CMK (cell line): ENCODE measurements around the gene TMPRSS6.

Experiments used
- DNase-seq: peaks from one replicate; pipeline ENCODE4 v3.0.0-alpha.2; 2010; ENCODE audit warnings: low read depth

TMPRSS6 gene

DNA sequence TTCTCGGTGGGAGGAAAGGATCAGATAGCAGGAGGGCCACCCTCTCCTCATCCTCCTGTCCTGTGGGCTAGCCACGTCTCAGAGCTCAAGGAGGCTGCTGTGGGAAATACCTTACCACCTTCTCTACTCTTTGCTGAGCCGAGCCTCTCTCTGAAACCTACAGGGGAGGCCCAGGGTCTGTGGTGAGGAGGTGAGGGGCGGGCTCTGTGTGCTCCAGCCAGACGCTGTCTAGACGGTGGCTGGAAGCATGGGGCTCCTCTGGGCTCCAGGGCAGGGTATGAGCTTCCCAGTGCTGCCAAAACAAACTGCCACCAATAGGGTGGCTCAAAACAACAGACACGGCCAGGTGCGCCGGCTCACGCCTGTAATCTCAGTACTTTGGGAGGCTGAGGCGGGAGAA is 5.5 kb upstream of the TMPRSS6 start:
- DNase-seq: no peak

DNA sequence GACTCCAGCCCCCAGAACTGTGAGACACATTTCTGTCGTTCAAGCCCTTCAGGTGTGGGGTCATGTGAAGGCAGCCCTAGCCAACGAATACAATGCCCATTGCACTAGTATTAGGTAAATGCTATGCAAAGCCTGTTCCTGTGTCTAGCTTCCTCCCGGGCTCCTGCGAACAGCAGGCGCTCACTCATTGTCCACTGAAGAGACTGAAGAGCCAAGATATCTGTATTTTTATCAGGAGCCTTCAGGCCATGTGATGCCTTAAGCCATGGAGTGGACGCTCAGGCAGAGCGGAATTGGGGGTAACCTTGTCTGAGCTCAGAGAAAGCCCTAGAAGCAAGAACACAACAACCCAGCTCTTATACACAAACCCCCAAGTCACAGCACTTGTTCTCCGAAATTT is 4.2 kb upstream of the TMPRSS6 start:
- DNase-seq: no peak

DNA sequence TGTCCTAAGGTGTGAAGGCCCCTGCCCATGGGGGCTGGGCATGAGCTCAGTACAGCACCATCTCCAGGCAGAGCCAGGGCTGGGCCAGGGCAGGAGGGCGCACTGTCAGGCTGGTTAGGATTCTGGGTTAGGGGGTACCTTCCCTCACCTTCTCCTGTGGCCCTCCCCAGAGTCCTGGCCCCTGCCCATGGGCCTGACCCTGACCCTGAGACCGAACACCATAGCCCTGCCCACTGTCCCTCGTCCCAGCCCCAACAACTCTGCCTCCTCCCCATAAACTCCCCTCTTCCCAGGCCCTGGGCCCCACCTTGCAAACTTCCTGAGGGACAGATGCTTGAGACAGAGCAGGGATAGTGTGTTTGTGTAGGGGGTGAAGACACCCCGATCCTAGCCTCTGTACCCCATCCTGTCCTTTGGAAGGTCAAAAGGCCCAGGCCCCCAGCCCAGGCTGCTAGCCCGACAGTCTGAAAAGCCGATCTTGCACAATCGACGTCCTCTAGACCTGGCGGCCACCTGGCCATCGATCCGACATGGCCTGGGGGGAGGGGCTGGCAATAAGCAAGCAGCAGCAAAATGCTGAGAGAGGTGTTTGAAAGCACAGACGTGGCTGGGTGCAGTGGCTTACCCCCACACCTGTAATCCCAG is 2.7 kb upstream of the TMPRSS6 start:
- DNase-seq: no peak

DNA sequence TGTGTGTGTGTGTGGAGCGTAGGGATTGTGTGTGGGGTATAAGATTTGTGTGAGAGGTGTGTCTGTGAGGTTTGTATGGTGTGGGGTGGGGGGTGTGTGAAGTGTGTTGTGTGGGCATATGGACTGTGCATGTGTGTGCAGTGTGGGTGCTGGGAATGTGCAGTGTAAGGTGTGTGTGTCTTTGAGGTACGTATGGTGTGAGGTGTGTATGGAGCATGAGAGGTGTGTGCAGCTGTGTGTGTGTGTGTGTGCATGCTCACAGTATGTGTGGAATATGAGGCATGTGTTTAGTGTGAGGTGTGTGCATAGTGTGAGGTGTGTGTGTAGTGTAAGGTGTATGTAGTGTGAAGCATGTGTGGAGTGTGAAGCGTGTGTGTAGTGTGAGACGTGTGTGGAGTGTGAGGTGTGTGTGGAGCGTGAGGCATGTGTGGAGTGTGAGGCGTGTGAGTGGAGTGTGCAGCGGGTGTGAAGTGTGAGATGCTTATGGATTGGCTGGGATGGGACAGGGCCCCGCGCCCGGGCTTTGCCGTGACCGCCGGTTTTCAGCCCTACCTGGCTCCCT is 1.7 kb upstream of the TMPRSS6 start:
- no peak for DNase-seq

DNA sequence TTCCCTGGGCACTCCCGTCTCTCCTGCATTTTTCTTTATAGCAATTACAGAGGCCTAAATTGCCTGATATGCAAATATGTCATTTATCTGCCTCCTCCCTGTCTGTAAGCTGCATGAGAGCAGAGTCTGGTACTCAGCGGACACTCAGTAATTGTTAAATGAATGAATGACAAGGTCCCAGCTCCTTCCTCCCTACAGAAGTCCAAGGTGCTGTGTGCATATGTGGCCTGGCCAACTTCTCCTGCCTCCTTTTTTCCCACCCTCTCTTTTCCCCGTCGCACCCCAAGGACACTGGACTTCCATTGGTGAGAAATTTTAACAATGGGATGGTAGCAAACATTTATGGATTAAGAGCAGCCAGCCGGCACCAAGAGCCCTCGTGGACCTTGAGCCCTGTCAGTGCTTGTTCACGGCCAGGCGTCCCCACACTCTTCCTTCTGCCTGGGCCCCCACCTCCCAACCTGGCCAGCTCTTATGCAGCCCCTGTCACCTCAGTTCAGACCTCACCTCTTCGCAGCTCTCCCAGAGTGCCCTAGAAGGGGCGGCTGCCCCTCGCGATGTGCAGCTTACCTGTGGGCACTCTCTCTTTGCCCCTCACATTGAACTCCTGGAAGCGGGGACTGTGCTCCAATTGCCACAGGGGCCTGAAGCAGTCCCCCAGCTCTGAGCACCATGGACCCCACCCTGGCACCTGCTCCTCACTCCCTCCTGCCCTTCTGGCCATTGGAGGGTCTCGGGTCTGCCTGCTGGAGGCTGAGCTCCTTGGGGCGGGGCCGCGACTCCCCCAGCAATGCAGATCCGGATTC is 1.5 kb downstream of the TMPRSS6 start:
- DNase-seq: no peak

DNA sequence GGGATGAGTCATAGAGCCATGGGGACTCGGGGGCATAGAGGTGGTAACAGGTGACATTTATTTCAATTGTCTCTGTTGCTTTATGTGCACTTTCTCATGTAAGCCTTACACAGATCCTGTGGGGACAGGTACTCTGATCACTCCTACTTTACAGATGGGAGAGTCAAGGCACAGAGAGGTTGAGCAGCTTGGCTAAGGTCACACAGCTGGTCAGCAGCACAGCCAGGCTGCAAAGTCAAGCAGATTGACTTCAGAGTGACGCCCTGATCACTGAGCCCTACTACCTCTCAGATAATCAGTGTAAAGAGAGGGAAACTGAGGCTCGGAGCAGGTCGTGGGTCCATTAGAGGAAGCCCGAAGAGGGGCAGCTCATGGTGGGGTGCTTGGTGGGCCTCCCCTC is 3.5 kb downstream of the TMPRSS6 start:
- DNase-seq: no peak

DNA sequence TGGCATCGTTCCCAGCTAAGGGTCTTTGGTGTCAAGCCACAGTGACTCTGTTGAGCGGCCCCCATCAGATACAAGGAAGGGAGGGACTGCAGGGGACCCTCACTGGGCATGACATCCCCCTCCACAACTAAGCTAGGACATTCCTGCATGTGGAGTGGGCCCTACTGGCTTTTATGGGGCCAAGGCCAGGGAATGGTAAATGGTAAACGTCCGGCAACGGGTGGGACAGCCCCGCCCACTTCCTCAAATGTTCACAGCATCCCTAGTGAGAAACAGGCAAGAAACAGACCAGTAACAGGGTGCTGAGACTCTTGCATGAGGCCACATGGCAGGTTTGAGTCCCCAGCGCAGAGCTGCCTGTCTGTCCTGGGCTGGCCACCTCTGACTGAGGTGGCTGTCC is 4.4 kb downstream of the TMPRSS6 start:
- no peak for DNase-seq

DNA sequence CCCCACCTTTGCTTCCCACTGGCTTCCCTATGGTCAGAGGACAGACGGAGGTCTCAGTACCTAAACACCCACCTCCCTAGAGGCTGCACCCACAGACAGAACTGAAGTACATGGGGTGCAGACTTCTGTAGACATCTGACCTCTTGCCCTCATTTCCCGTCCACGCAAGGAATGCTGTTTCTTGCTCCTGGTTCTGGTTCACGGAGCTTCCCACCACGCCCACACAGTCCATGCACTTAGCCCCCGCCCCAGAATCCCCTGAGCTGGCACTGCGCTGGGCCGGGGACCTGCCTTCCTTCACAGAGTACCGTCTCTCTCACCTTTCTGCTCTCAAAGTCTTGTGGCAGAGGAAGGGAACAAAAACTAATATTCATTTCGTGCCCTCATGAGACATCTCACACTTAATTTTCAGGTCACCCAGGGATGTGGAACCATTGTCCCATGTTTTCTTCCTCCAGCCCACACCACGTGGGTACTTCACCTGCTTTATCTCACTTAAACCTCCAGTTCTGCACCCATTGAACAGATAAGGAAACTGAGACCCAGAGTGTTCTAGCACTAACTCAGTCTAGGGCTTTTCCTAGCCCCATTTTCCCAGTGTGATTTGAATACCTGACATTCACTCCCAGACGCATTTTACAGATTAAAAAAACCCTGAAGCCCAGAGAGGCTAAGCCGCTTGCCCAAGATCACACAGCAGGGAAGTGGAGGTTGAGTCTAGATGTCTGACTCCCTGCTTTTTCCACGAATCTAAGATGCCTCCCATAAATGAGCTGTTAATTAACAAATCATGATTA is 5.7 kb downstream of the TMPRSS6 start:
- DNase-seq: no peak

DNA sequence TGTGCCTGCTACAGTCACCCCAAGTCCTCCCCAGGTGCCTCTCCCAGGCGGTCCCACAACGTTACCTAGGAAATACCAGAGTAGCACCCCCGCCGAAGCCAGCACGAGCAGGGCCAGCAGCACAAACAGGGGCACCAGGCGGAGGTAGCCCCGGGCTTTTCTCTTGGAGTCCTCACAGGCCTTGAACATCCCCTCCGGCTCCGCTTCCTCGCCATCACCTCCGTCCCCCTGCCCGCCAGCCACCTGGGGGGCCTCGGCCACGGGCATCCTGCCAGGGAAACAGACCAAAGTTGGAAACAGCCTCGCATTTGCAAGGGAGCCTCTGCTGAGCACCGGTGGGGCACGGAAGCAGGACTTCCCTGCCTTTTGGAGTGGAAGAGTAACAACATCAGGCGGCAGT is 6.4 kb downstream of the TMPRSS6 start:
- no peak for DNase-seq

DNA sequence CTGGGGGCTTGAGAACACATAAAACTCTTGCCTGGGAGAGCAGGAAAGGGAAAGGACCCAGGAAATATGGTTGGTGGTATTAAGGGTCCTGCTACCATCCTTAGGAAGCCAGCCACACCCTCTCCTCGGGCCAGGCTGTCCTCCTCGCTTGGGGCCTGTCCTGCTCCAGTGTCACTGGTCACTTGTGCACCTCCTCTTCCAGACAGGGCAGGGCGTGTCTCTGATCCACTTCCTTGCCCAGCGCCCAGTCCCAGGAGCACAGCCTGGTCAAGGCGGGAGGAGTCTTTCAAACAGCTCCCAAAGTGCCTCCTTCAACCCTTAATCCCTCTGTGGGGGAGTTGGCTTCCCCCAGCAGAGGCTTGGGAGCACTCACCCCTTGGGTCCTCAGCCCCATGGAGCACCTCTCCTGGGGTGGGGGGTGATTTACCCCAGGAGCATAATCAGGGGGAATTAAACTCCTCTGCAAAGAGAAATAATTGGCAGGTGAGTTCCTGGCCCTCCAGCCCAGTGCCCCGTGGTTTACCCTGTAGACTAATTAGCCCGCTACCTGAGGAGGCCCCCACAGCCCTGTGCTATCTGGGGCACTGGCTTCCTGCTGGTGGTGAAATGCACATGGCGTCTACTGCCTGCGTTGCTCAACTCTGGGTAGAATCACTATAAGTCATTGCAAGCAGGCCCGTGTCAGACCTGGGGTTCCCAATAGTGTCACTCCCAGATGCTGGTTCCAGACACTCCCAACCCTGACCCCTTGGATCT is 8.0 kb downstream of the TMPRSS6 start:
- DNase-seq: no peak

DNA sequence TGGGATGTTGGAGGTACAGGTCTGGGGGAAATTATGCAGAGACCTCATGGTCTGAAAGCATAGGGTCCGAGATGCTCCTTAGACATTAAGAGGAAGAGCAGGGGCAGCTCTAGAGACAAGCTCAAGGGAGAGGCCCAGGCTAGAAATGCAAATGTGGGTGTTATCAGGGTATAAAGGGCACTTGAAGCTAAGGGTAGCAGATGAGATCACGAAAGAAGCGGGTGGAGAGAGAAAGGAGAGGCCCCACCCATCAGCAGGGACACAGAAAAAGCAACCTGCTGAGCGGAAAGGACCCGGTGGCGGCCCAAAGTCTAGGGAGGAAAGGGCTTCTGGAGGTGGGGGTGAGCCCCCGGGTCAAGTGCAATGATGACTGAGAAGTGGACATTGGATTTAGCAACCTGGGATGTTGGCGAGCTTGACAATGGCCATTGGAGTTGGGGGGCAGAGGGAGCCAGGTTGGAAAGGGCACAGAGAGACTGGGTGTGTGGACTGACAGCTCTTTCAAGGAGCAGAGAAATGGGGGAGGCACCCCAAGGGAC is 8.9 kb downstream of the TMPRSS6 start:
- no peak for DNase-seq

DNA sequence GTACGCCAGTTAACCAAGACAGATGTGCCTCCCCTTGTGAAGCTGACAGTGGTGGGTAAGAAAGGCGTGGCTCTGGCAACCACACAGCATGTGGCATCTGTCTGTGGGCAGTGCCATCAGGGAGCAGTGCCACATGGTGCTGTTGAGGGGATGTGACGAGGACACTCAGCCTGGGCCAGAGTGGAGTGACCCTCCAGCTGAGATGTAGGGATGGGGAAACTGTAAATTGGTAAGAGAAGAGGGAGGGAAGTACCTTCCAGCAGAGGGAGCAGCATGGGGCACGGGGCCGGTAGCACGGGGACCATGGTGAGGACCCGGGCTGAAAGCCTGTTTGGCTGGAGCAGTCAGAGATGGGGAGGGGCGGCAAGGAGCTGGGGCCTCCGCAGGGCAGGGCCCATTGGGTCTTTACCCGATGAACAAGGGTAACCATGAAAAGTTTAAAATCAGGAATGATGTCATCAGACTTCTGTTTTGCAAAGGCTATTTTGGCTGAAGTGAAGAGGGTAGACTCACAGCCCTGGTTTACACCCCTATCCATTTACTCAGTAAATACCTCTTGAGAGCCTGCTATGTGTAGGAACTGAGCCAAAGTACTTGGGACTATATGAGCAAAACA is 10.4 kb downstream of the TMPRSS6 start:
- DNase-seq: no peak

DNA sequence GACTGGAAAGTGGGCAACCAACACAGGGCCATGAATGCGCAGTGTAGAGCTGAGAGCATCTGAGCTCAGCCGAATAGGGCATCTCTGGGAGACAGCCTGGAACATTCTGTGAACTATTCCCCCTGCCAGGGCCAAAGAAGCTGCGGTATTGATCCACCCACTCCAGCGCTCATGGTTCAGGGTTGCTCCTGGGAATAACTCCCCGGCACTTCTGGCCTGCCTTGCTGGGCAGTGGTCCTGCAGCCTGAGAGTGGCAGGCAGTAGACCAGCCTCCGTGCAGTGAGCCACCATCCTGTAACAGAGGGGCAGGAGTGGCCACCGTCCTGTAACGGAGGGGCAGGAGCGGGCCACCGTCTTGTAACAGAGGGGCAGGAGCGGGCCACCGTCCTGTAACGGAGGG is 12.2 kb downstream of the TMPRSS6 start:
- no peak for DNase-seq

DNA sequence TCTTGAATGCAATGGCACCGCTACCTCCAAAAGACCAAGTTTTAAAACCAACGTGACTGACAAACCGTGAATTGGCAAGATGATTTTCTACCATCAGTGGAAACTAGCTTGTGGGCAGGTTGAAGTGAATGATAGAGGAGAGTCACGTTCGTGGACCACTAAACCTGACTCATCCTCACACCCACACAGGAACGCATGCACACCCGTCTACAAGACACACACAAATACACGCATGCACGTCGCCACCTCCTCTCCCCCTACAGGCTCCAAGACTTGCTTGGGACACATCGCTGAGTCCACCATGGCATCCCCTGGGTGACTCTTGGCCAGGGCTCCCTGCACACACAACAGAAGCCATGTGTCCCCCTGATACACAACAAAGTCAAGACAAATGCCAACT is 14.4 kb downstream of the TMPRSS6 start:
- DNase-seq: no peak

DNA sequence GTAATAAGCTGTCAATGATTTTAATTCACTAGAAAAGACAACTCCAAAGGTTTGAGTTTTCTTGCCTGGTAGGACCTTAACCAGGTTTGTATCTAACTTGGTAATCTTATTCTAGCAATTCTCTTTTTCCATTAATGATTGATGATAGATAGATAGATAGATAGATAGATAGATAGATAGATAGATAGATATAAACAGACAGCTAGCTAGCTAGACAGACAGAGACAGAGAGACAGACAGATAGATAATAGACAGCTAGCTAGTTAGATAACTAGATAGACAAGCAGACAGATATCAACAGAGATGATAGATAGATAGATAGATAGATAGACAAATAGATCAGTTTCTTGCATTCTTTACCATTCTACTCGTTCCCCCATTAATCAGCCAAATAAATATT is 15.3 kb downstream of the TMPRSS6 start:
- DNase-seq: no peak

DNA sequence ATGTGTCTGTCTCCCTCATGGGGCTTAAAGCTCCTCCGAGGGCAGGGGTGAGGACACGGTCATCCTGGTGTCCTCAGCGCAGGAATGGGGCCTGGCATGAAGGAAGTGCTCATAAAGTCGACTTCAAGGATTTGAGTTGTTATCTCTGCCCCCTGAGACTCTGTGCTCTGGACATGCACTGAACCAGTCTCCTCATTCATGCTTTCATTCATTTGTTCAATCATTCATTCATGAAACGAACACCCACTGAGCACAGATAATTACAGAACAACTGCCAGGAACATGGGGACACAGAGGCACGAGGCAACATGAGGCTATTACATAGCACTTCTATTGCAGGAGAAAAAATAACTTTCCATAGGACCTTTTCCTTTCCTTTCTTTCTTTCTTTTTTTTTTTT is 16.5 kb downstream of the TMPRSS6 start:
- DNase-seq: no peak

DNA sequence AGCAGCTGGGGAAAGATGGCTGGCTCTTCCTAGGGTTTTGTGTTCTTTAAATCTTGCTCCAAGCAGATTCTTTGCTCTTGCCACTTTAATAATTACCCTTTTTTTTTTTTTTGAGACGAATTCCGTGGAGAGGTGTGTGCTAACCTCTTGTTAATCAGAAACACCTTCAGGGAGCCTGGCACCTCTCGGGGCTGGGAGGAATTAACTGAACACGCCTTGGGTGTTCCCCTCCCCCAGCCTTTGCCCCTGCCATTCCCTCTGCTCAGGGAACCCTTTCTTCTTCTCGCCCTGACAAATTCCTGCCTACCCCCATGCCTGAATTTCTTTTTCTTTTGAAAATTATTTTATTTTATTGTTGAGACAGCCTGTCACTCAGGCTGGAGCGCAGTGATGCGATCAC is 17.5 kb downstream of the TMPRSS6 start:
- no peak for DNase-seq

DNA sequence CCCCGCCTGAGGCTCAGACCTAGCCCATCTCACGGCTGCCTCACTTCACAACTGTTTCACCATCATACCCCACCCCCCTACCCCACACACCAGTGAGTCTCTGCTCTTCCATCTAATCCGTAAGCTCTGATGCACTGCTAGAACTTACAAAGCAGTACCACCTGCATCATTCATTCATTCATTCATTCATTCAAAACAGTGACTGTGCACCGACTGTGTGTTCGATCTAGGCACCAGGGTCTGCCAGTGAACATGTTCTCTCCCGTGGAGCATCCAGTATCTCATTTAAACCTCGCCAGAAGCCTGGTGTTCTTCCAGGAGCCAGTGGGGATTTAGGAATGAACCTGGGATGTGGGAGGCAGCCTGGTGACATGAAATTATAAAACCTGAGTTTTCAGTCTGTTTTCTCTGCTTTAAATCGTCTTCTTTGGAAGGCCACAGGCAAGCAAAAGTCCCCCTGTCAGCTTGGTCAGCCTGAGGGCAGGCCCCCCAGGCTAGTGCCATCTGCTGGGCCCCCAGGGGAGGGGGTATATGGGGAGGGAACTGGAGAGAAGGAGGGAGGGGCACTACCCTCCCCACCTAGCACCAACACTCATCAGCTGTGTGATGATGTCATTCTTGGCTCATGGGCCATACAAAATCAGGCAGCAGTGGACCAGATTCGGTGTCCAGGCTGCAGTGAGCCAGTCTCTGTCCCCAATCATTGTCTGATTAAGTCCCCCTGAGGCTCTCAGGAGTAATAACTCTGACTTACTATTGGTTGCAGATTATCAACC is 18.4 kb downstream of the TMPRSS6 start:
- no peak for DNase-seq

DNA sequence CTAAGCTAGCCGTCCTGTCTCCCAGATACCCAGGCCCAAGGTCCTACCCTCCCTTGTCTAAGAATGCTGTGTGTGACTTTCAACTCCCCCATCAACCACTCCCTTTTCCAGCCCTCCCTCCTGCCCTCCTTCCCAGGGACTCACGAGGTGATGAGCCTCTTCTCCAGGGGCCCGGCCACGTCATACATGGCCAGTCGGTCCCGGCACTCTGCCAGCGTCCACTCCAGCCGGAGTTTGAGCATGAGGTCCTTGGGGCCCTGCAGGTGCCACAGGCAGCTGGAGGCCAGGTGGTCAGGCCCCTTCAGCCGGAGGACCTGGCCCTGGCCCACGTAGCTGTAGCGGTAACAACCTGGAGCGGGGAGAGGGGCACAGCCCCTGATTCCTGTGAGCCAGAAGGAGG is 20.1 kb downstream of the TMPRSS6 start:
- DNase-seq: no peak

DNA sequence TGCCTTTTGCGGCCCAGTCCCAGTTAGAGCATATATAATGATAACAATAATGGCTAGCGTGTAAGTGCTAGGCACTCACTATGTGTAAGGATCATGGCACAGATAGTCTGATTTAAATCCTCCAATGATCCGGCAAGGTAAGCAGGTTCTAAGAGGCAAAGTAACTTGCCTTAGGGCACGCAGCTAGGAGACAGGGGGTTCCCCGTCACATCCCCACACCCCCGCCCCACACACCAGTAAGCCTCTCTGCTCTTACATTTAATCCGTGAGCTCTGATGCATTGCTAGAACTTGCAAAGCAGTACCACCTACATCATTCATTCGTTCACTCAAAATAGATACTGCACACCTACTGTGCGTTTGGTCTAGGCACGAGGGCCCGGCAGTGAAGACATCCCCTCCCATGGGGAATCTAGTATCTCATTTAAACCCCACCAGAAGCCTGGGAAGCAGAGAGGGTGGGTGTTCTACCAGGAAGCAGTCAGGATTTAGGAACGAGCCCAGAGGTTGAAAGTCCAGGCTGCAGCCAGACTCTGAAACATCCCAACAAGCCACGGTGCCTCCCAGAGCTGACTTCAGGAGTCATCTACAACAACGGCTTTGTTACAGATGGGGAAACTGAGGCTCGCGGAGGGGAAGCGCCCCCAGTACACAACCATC is 20.6 kb downstream of the TMPRSS6 start:
- no peak for DNase-seq
